Stimulated activated CD8-positive, alpha-beta memory T cell treated with anti-CD3 and anti-CD28 coated beads, Interleukin-15, amount 100 ng/mL, for 4 hours (primary cell): ENCODE measurements around the gene GALC.

ENCODE experiments used
- DNase-seq, 2 donors: peaks; one replicate each; pipeline ENCODE4 v3.0.0-alpha.2; 2020; ENCODE audit warnings: low read depth in 2 of 2

GALC gene

GRCh38 chr14:88007608-88008007 lies 14.6 kb upstream of the GALC start:
- DNase-seq: no peak

DNA sequence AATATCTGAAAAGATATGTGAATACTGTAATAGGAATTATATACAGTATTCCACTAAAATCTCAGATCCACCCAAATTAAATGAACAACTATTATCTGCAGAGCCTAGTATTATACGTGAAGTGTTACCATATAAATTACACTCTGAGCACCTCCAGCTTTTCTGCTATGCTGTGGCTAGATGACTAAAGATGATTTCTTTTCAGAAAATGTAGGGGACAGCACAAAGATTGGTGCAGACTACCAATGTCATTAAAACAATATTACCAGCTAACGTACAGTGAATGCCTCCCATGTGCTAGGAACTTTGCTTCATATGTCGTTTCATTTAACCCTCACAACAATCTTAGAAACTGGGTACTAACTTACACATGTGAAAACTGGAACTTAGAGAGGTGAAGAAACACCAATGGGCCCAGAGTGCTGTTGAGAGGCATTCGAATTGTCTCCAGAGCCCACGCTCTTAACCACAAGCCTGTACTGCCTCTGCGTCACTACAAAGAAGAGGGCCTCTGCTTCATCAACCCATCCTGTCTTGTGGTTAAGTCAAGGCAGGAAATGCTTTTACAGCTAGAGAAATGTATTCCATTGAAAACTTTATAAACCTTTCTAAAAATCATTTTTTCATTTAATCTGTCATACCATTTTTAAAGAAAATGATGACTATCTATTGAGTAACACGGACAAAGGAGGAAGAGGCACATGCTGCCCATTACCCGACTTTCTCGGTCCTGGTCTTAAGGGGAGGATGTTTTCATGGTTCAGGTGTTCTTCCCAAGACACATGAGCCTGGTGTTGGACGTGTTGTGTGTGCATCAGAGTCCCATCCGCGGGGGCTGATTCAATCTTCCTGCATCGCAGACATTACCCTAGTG lies 13.2 kb upstream of the GALC start:
- peak; percentile 38 to 64 for DNase-seq

DNA sequence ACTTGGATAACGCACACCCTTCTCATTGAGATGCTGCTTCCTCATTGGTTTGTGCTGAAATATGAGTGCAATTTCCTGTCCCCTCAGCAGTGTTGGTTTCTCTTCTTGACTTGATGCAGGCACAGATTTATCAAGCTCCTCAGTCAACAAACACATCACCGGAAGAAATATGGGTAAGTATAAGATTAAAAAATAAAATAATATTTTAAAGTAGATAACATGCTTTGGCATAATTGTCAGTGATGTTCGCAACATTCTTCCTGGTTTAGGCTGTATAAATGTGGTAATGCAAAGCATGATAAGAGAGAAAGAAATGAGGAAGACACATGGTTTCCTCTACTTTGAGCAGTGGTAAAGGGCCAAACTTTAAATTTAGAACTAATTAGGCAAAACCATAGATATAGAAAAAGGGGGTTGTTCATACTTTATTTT lies 12.1 kb upstream of the GALC start, which contains the start of gene GPR65:
Gene GPR65, plus strand, starts transcription at position 86 of the 432 bp plus-strand sequence. CDS start 5,713 bp downstream, outside the sequence.
- DNase-seq: no peak

- DNase-seq: no peak
These were observed 11.6 kb upstream of the GALC start for GRCh38 chr14:88004506-88005036.

DNA sequence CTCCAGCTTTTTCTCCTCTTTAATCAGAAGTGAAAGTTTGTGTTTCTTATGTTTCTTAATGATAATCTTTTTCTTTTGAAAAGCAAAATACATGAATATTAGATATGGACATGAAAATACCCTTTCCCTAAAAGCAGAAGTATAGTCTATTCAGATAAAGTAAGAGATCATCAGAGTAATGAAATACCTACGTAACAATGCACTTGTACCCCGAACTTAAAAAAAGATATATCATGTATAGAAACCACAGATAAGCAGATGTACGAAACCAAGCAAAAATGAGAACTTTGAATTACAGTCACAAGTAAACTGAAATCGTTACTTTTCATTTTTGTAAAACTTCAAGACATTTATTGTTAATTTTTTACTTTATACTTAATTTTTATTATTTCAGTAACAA lies 10.4 kb upstream of the GALC start:
- DNase-seq: no peak

- no peak for DNase-seq
These were observed 9.6 kb upstream of the GALC start for GRCh38 chr14:88002421-88003075.

DNA sequence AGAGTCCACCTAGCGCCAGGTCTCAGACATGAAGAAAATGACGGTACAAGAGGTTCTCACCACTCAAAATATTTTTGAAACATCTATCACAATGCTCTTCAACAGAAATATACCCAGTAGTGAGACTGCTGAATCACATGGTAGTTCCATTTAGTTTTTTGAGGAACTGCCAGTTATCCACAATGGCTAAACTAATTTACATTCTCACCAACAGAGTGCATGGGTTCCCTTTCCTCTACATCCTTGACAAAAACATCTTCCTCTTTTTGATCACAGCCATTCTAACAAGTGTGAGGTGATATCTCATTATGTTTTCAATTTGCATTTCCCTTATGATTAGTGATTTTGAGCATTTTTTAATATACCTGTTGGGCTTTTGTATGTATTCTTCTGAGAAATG lies 6.3 kb upstream of the GALC start:
- DNase-seq: no peak

DNA sequence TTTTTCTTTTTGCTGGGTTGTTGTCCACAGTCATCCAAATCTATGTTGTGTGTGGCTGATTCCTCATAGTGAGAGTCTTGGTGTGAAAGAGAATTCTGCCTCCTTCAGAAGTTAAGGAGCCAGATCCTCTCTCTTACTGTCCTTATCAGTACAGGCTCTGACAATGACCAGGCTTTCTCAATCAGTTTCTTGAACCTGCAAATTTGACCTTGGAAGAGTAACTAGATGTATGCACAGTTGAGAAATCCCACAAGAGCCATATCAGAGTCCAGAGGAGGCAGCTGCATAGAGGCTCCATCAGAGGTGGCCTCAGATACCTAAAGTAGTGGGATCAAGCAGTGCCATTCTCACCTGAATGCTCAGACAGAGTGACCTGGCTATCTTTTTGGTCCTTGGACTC lies 5.5 kb upstream of the GALC start:
- DNase-seq: no peak

DNA sequence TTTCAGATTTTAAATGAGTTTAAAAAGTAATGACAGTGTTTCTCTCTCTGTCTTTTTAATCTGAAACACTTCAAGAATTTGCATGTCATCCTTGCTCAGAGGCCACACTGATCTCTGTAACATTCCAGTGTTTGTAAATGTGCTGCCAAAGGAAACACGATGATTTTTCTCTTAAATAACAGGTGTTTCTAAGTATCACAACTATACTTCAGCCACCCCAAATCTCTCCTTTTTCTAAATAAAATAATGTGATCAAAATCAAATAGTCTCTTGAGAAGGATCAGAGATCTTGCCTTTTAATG lies 3.3 kb upstream of the GALC start:
- no peak for DNase-seq

DNA sequence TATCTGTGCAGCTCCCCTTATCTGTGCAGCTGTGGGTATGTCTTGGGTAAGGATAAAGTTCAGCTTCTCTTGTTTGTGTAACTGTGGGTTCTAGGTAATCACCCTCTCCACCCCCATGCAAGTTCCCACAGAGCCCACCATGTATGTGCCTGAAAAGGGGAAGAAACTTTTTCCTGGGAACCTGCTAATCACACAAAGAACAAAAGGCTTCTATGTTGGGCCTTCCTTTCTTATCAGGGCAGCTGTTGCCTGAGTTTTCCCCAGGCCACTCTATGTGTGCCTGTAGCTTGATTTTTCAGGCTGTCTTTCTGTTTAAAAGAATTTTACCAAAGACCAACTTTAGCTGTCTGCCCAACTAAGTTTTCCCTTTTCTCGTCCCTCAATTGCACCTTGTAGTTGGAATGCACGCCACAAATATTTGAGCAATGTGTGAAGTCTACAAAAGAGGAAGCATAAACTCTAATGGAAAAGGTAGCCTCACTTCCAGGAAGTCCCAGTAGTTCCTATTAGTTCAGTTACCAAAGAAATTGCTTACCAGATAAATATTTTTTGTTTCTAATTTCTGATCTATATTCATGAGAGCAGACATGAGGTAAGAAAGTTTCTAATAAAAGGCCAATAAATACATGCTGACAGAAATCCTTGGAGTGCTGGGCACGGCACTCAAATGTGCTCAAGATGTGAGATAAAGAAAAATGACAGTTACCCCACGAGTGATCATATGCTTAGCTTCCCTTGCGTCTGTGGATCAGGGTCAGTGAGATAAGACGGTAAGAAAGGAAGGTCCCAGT lies 2.7 kb upstream of the GALC start:
- no peak for DNase-seq

GRCh38 chr14:87994974-87995373 lies 2.0 kb upstream of the GALC start:
- no peak for DNase-seq

GRCh38 chr14:87992346-87992717 lies 650 bp downstream of the GALC start:
- no peak for DNase-seq

- DNase-seq: no peak
These were observed 2.3 kb downstream of the GALC start for GRCh38 chr14:87990682-87991081.

DNA sequence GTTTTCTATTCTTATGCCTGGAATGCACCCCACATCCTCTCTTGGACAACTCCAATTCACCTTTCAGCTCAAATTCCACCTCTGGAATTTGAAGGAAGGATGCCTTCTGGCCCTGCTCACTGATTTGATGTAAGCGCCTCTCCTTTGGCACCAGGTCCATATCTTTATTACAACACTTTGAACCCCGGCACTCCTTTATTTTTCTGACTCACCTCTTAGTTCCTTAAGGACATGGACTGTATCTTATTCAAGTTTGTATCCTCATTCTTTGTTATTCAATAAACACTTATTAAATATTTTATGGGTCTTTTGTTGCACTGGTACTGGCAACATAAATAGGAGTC lies 3.1 kb downstream of the GALC start:
- DNase-seq: no peak

DNA sequence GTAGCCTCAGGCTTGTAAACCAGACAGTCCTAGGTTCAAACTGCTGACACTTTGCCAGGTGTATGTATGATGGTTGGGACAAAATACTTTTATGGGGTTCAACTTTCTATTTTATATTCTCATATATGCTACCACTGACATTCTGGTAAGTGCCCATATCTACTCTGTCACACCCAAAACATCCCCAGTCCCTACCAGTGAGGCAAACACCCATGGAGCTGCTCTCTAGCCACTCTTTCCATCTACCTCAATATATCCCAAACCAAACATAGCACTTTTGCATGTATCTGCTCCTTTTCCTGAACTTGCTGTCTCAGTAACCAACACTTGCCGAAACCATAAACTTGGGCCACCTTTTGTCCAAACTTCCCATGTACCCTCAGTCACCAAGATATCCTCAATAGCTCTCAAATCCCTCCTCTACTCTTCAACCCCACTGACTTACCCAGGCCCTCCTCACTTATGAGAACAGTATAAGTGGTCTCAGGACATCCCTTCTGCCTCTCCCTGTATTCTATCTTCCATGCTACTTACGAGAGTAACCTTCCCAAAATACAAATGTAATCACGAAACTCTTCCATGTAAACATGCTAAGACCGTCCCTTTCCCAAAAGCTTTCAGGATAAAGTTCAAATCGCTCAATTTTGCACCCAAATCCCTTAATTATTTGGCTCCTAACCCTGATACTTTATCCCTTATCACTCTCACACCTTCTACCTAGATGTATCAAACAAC lies 3.6 kb downstream of the GALC start:
- no peak for DNase-seq

DNA sequence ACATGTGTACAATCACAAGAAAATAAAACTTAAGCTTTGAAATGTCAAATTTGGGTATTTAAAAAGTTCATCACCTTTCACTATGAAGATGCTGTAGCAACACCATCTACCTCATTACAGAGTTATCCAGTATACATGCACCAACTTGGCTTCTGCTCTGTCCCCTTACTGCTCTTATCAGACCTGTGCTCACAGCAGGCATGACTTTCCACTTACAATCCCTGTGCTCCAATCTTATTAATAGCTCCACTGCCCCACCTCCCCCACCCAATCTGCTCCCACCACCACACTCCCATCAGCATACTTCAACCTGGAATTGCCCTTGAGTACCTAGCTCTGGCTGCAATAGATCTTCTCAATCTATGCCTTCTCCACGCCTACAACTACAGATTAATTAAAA lies 13.3 kb downstream of the GALC start:
- no peak for DNase-seq

- DNase-seq: no peak
These were observed 17.3 kb downstream of the GALC start for GRCh38 chr14:87975636-87976035.

- DNase-seq: no peak
These were observed 22.0 kb downstream of the GALC start for GRCh38 chr14:87971010-87971409.

- no peak for DNase-seq
These were observed 25.5 kb downstream of the GALC start for GRCh38 chr14:87967496-87967895.

DNA sequence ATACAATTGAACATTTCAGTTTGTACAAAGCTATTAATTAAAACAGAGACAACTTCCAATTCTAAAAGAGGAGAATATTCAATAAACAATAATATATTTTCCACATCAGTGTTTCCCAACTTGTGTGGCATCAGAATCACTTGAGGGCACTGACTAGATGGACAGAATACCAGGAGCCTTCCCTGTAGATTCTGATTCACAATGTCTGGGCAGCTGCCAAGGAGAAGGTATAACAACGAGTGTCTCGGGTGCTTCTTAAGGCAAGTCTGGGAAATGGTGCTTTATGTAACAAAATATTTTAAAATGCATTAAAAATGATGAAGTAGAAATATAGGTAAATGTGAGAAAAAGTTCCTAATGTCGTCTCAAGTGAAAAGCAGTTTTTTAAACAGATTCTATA lies 26.2 kb downstream of the GALC start:
- no peak for DNase-seq

DNA sequence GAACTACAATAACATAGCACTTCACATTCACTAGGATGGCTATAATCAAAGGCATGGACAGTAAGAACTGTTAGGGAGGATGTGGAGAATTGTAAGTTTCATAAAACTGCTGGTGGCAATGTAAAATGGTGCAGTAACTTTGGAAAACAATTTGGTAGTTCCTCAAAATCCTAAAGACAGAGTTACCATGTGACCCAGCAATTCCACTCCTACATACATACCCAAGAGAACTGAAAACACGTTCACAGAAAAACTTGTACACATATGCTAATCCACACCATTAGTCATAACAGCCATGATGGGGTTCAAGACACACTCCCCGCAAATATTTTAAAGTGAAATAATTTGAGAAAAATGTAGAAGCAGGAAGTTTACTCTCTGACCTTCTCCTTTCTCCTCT lies 31.7 kb downstream of the GALC start:
- no peak for DNase-seq
